ENCODE measurements around the gene ARMC9. TPM values are rescaled to one million over a fixed set of nuclear protein-coding genes. Genes with fewer than 3 reads are reported as not detected.

The ARMC9 gene
- polyA plus RNA-seq, 4 donors, result 0.67 to 10.6 (median 3.5) TPM

- DNase-seq, result no peak
- Histone ChIP-seq H3K27me3 (ENCODE audit: control insufficient read depth in 3 of 3, insufficient read depth in 3 of 3, low read length in 3 of 3) (no peaks in the 10 kb centered on the region), H3K4me1 (ENCODE audit: control insufficient read depth in 3 of 3, insufficient read depth in 2 of 3, low read depth in 1 of 3, low read length in 2 of 3) (peaks cover 0 to 4% (median 3%) of the 10 kb centered on the region in 3 donors), H3K36me3 (ENCODE audit: control insufficient read depth in 3 of 3, insufficient read depth in 2 of 3, low read depth in 1 of 3, low read length in 3 of 3) (peaks cover 0 to 14% (median 0%) of the 10 kb centered on the region in 3 donors), H3K9me3 (ENCODE audit: control insufficient read depth in 2 of 2, insufficient read depth in 1 of 2, low read depth in 1 of 2, low read length in 1 of 2) (no peaks in the 10 kb centered on the region), H3K4me3 (ENCODE audit: low read depth in 1 of 3, low read length in 3 of 3) (no peak overlapping the region), H3K27ac (ENCODE audit: low read depth in 1 of 3, low read length in 2 of 3) (no peak overlapping the region)
- no peak for FAIRE-seq
- WGBS, 3 donors, result 81 to 90% (median 82%) methylated on average over 10 of the region's 10 CpGs
Observed at GRCh38 chr2:231294571-231295362, 96.3 kb downstream of the ARMC9 start.

GRCh38 chr2:231295363-231295655 is 96.9 kb downstream of the ARMC9 start:
- Histone ChIP-seq H3K9me3 (ENCODE audit: control insufficient read depth in 2 of 2, insufficient read depth in 1 of 2, low read depth in 1 of 2, low read length in 1 of 2) (no peaks in the 10 kb centered on the region), H3K27ac (ENCODE audit: low read depth in 1 of 3, low read length in 2 of 3) (no peak overlapping the region), H3K4me3 (ENCODE audit: low read depth in 1 of 3, low read length in 3 of 3) (no peak overlapping the region), H3K36me3 (ENCODE audit: control insufficient read depth in 3 of 3, insufficient read depth in 2 of 3, low read depth in 1 of 3, low read length in 3 of 3) (peaks cover 0 to 14% (median 0%) of the 10 kb centered on the region in 3 donors), H3K27me3 (ENCODE audit: control insufficient read depth in 3 of 3, insufficient read depth in 3 of 3, low read length in 3 of 3) (no peaks in the 10 kb centered on the region), H3K4me1 (ENCODE audit: control insufficient read depth in 3 of 3, insufficient read depth in 2 of 3, low read depth in 1 of 3, low read length in 2 of 3) (peaks cover 0 to 4% (median under 1%) of the 10 kb centered on the region in 3 donors)
- FAIRE-seq, result no peak
- DNase-seq, result no peak
- 82 to 91% (median 88%) methylated on average over 7 to 8 of the region's 8 CpGs for WGBS, 3 donors

- WGBS, 3 donors, result 92 to 97% (median 95%) methylated on average over 13 of the region's 13 CpGs
- Histone ChIP-seq H3K4me1 (ENCODE audit: control insufficient read depth in 3 of 3, insufficient read depth in 2 of 3, low read depth in 1 of 3, low read length in 2 of 3) (peaks cover 0 to 4% (median 0%) of the 10 kb centered on the region in 3 donors), H3K36me3 (ENCODE audit: control insufficient read depth in 3 of 3, insufficient read depth in 2 of 3, low read depth in 1 of 3, low read length in 3 of 3) (peaks cover 0 to 14% (median 0%) of the 10 kb centered on the region in 3 donors), H3K4me3 (ENCODE audit: low read depth in 1 of 3, low read length in 3 of 3) (no peak overlapping the region), H3K27me3 (ENCODE audit: control insufficient read depth in 3 of 3, insufficient read depth in 3 of 3, low read length in 3 of 3) (no peaks in the 10 kb centered on the region), H3K9me3 (ENCODE audit: control insufficient read depth in 2 of 2, insufficient read depth in 1 of 2, low read depth in 1 of 2, low read length in 1 of 2) (no peaks in the 10 kb centered on the region), H3K27ac (ENCODE audit: low read depth in 1 of 3, low read length in 2 of 3) (no peak overlapping the region)
- FAIRE-seq (no peak), DNase-seq (no peak)
Observed at GRCh38 chr2:231296401-231296974, 98.1 kb downstream of the ARMC9 start.

- Histone ChIP-seq H3K27me3 (ENCODE audit: control insufficient read depth in 3 of 3, insufficient read depth in 3 of 3, low read length in 3 of 3) (no peaks in the 10 kb centered on the region), H3K4me1 (ENCODE audit: control insufficient read depth in 3 of 3, insufficient read depth in 2 of 3, low read depth in 1 of 3, low read length in 2 of 3) (peaks cover 0 to 1% (median 0%) of the 10 kb centered on the region in 3 donors), H3K4me3 (ENCODE audit: low read depth in 1 of 3, low read length in 3 of 3) (no peak overlapping the region), H3K27ac (ENCODE audit: low read depth in 1 of 3, low read length in 2 of 3) (no peak overlapping the region), H3K36me3 (ENCODE audit: control insufficient read depth in 3 of 3, insufficient read depth in 2 of 3, low read depth in 1 of 3, low read length in 3 of 3) (peaks cover 0 to 14% (median 0%) of the 10 kb centered on the region in 3 donors), H3K9me3 (ENCODE audit: control insufficient read depth in 2 of 2, insufficient read depth in 1 of 2, low read depth in 1 of 2, low read length in 1 of 2) (no peaks in the 10 kb centered on the region)
- WGBS, 3 donors, result 32 to 50% (median 46%) methylated on average over 12 of the region's 12 CpGs
- DNase-seq (peak; percentile 64 to 73), FAIRE-seq (no peak)
Observed at GRCh38 chr2:231297108-231297908, 98.9 kb downstream of the ARMC9 start.

GRCh38 chr2:231298091-231298490 is 99.7 kb downstream of the ARMC9 start:
- FAIRE-seq (no peak), DNase-seq (no peak)

GRCh38 chr2:231299267-231299666 is 100.8 kb downstream of the ARMC9 start:
- Histone ChIP-seq H3K4me1 (ENCODE audit: control insufficient read depth in 3 of 3, insufficient read depth in 2 of 3, low read depth in 1 of 3, low read length in 2 of 3) (no peaks in the 10 kb centered on the region), H3K4me3 (ENCODE audit: low read depth in 1 of 3, low read length in 3 of 3) (no peak overlapping the region), H3K36me3 (ENCODE audit: control insufficient read depth in 3 of 3, insufficient read depth in 2 of 3, low read depth in 1 of 3, low read length in 3 of 3) (peaks cover 0 to 8% (median 0%) of the 10 kb centered on the region in 3 donors), H3K27ac (ENCODE audit: low read depth in 1 of 3, low read length in 2 of 3) (no peak overlapping the region), H3K27me3 (ENCODE audit: control insufficient read depth in 3 of 3, insufficient read depth in 3 of 3, low read length in 3 of 3) (no peaks in the 10 kb centered on the region), H3K9me3 (ENCODE audit: control insufficient read depth in 2 of 2, insufficient read depth in 1 of 2, low read depth in 1 of 2, low read length in 1 of 2) (no peaks in the 10 kb centered on the region)
- DNase-seq (no peak), FAIRE-seq (no peak)
- WGBS, 3 donors, result 79 to 84% (median 82%) methylated on average over 7 of the region's 7 CpGs

More at GRCh38 chr2:231298091-231298490, 99.7 kb downstream of the ARMC9 start:
- Histone ChIP-seq H3K4me1 (ENCODE audit: control insufficient read depth in 3 of 3, insufficient read depth in 2 of 3, low read depth in 1 of 3, low read length in 2 of 3) (no peaks in the 10 kb centered on the region), H3K9me3 (ENCODE audit: control insufficient read depth in 2 of 2, insufficient read depth in 1 of 2, low read depth in 1 of 2, low read length in 1 of 2) (no peaks in the 10 kb centered on the region), H3K27me3 (ENCODE audit: control insufficient read depth in 3 of 3, insufficient read depth in 3 of 3, low read length in 3 of 3) (no peaks in the 10 kb centered on the region), H3K27ac (ENCODE audit: low read depth in 1 of 3, low read length in 2 of 3) (no peak overlapping the region), H3K4me3 (ENCODE audit: low read depth in 1 of 3, low read length in 3 of 3) (no peak overlapping the region), H3K36me3 (ENCODE audit: control insufficient read depth in 3 of 3, insufficient read depth in 2 of 3, low read depth in 1 of 3, low read length in 3 of 3) (peaks cover 0 to 14% (median 0%) of the 10 kb centered on the region in 3 donors)
- 92 to 95% (median 94%) methylated on average over 8 of the region's 8 CpGs for WGBS, 3 donors

GRCh38 chr2:231300020-231300721 is 101.7 kb downstream of the ARMC9 start:
- no peaks in the 10 kb centered on the region for H3K9me3 ChIP-seq (ENCODE audit: control insufficient read depth in 2 of 2, insufficient read depth in 1 of 2, low read depth in 1 of 2, low read length in 1 of 2)
- no peak overlapping the region for H3K4me3 ChIP-seq (ENCODE audit: low read depth in 1 of 3, low read length in 3 of 3)
- 80 to 82% (median 82%) methylated on average over 8 of the region's 8 CpGs for WGBS, 3 donors
- H3K27ac ChIP-seq (ENCODE audit: low read depth in 1 of 3, low read length in 2 of 3), result no peak overlapping the region
- no peak for FAIRE-seq
- H3K36me3 ChIP-seq (ENCODE audit: control insufficient read depth in 3 of 3, insufficient read depth in 2 of 3, low read depth in 1 of 3, low read length in 3 of 3), result peaks cover 0 to 6% (median 0%) of the 10 kb centered on the region in 3 donors
- H3K27me3 ChIP-seq (ENCODE audit: control insufficient read depth in 3 of 3, insufficient read depth in 3 of 3, low read length in 3 of 3), result no peaks in the 10 kb centered on the region
- no peak for DNase-seq
- no peaks in the 10 kb centered on the region for H3K4me1 ChIP-seq (ENCODE audit: control insufficient read depth in 3 of 3, insufficient read depth in 2 of 3, low read depth in 1 of 3, low read length in 2 of 3)

- no peaks in the 10 kb centered on the region for H3K9me3 ChIP-seq (ENCODE audit: control insufficient read depth in 2 of 2, insufficient read depth in 1 of 2, low read depth in 1 of 2, low read length in 1 of 2)
- FAIRE-seq (no peak), DNase-seq (no peak)
- H3K27me3 ChIP-seq (ENCODE audit: control insufficient read depth in 3 of 3, insufficient read depth in 3 of 3, low read length in 3 of 3), result no peaks in the 10 kb centered on the region
- no peak overlapping the region for H3K4me3 ChIP-seq (ENCODE audit: low read depth in 1 of 3, low read length in 3 of 3)
- peaks cover 0 to 6% (median 0%) of the 10 kb centered on the region in 3 donors for H3K36me3 ChIP-seq (ENCODE audit: control insufficient read depth in 3 of 3, insufficient read depth in 2 of 3, low read depth in 1 of 3, low read length in 3 of 3)
- H3K4me1 ChIP-seq (ENCODE audit: control insufficient read depth in 3 of 3, insufficient read depth in 2 of 3, low read depth in 1 of 3, low read length in 2 of 3), result no peaks in the 10 kb centered on the region
- 82 to 85% (median 84%) methylated on average over 3 of the region's 3 CpGs for WGBS, 3 donors
- H3K27ac ChIP-seq (ENCODE audit: low read depth in 1 of 3, low read length in 2 of 3), result no peak overlapping the region
Observed at GRCh38 chr2:231300722-231301076, 102.3 kb downstream of the ARMC9 start.
